ENCODE measurements around the gene CDC25B. TPM values are rescaled to one million over a fixed set of nuclear protein-coding genes. Genes with fewer than 3 reads are reported as not detected.

Gene CDC25B
- total RNA-seq, 1 experiment from 2014 or later: 100 TPM

DNA sequence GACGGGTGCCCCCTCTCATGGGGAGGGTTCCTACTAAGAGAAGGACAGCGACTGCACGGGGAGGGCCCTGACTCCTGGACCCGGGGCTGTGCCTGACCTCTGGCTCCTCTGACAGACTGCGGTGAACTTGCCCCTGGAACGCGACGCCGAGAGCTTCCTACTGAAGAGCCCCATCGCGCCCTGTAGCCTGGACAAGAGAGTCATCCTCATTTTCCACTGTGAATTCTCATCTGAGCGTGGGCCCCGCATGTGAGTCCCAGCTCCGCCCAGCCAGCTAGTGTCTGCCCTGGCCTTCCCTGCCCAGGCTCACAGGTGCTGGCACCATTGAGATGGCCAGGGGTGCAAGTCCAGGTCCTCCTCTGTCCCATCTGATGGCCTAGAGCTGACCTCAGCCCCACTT, 7.2 kb downstream of the CDC25B start:
- DNase-seq (ENCODE audit: low read depth): no peak

DNA sequence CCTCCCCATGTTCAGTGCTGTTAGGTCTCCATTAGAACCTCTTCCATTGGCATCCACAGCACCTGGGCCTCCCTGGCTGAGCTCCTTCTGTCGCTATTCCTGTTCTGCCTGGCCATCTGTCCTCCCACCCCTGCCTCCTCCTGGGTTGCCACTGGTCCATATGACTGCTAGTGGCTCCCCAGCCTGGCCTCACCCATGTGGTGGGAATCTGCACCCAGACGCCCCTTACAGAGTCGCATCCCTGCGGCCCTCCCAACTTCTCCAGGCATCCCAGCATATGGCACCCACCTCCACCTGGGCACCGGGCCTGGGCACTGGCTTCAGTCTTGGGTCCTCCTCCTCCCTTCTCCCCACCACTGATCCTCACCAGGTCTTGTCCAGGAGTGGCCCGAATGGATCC, 7.7 kb downstream of the CDC25B start:
- DNase-seq (ENCODE audit: low read depth): no peak

DNA sequence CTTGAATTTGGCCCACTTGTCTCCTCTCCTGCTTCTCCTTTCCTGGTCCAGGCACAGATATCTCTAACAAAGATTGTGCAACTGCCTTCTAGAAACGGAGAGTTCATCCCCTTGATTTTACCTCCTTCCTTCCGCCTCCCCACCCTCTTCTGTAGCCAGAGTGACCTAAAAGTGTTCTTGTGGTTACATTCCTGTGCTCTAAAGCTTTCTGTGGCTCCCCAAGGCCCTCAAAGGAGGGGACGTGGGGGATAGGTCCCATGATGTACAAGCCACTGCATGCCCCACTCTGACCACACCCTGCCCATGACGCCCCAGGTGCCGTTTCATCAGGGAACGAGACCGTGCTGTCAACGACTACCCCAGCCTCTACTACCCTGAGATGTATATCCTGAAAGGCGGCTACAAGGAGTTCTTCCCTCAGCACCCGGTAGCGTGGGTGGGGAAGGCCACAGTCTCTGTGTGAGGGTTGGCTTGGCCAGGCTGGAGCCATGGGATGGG, 8.2 kb downstream of the CDC25B start:
- no peak for DNase-seq (ENCODE audit: low read depth)

DNA sequence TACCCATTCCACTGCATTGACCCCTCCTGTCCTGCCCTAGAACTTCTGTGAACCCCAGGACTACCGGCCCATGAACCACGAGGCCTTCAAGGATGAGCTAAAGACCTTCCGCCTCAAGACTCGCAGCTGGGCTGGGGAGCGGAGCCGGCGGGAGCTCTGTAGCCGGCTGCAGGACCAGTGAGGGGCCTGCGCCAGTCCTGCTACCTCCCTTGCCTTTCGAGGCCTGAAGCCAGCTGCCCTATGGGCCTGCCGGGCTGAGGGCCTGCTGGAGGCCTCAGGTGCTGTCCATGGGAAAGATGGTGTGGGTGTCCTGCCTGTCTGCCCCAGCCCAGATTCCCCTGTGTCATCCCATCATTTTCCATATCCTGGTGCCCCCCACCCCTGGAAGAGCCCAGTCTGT, 8.7 kb downstream of the CDC25B start:
- no peak for DNase-seq (ENCODE audit: low read depth)

DNA sequence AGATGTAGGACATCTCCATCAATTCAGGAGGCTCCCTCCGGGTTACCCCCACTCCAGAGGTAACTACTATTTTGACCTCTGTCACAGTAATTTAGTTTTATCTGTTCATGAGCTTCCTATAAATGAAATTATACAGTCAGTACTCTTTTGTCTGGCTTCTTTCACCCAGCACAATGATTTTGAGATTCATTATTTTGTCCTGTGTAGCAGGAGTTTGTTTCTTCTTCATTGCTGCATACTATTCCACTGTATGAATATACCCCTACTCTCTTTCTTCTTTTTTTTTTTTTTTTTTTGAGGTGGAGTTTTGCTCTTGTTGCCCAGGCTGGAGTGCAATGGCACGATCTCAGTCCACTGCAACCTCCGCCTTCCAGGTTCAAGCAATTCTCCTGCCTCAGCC, 12.4 kb downstream of the CDC25B start:
- no peak for DNase-seq (ENCODE audit: low read depth)

DNA sequence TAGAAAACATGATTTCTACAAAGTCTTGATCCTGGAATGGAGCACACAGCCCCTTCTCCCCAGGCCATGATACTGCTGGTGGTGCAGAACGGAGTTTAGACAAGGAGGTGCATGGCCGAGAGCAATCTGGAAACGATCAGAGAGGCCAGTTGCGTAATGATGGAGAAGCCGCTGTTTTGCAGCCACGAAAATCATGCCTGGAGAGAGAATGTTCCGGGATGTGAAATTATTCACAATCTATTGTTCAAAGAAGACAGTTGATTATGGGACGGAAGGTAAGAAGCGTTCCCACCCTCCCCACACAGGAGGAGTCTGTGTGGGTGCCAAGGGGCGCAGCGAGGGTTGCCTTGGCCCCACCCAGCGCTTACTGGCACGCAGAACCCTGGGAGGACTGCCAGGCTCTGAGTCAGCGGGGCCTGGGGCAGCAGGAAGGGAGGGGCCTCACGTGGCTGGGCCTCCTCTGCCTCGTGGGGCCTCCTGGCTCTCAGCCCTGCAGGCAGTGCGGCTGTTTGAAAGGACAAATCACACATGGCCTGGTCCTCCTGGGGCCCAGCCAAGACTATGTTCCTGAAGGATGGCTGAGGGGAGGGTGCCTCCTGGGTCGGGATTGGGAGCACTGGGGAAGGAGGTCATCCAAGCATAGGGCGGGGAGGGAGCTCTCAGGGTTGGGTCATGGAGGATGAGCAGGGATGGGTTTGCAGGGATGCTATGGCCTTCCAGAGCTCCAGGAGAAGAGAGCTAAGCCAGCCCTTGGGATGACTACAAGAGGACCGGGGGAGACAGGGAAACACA, 15.6 kb downstream of the CDC25B start:
- peak; percentile 99 for DNase-seq (ENCODE audit: low read depth)

DNA sequence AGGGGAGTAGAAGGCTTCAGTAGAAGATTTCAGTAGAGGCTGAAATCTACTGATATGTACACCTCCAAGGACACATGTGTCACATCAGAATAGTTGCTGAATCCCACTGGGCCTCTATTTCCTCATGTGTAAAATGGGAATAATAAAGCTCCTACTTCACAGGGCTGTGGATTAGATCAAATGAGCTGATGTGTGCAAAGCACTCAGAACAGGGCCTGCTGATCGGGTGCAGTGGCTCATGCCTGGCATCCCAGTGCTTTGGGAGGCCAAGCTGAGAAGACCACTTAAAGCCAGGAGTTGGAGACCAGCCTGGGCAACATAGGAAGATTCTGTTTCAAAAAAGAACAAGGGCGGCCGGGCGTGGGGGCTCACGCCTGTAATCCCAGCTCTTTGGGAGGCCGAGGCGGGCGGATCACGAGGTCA, 16.2 kb downstream of the CDC25B start:
- DNase-seq (ENCODE audit: low read depth): no peak

DNA sequence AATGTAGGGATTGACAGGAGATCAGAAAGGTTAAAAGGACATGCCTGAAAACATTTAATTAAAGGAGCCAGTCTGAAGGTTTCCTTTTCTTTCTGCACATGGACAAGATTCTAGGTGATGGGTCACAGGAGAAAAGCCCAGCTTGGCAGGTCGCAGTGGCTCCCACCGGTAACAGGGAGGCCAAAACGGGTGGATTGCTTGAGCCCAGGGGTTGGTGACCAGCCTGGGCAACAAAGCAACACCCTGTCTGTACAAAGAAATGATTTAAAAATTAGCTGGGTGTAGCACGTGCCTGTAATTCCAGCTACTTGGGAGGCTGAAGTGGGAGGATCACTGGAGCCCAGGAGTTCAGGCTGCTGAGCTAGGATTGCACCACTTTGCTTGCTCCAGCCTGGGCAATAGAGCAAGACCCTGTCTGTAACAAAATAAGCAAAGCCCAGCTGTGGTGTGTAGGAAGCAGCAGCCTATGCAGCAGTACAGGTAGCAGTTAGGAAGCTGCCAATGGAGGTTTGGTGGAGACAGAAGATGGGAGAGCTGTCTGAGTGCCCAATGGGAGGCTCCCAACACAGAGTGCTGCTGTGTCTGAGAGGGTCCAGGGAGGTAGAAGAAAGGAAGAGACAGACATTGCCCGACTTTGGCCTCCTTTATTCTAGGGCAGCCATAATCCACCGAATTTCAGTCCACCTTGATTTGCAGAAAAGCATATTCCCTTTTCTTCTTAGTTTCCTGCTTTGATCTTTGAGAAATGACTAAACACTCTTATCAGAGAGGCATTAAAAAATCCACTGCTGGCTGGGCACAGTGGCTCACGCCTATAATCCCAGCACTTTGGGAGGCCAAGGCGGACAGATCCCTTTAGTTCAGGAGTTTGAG, 17.1 kb downstream of the CDC25B start:
- DNase-seq (ENCODE audit: low read depth): no peak

DNA sequence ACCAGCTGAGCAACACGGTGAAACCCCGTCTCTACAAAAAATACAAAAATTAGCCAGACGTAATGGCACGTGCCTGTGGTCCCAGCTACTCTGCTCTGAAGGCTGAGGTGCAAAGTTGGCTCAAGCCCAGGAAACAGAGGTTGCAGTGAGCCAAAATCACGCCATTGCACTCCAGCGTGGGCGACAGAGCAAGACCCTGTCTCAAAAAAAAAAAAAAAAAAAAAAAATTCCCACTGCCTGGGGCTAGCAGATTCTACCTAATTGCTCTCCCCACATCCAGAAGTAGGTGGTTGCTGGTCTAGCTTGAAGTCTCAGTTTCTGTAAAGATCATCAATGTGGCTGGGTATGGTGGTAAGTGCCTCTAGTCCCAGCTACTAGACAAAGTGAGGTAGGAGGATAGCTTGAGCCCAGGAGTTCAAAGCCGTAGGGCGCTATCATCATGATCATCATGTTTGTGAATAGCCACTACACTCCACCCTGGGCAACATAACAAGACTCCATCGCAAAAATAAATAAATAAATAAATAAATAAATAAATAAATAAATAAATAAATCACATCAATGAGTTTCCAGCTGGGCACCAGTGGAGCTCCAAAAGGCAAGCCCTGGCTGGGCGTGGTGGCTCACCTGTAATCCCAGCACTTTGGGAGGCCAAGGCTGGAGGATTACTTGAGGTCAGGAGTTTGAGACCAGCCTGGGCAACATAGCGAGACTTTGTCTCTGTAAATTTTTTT, 17.9 kb downstream of the CDC25B start:
- DNase-seq (ENCODE audit: low read depth): no peak

DNA sequence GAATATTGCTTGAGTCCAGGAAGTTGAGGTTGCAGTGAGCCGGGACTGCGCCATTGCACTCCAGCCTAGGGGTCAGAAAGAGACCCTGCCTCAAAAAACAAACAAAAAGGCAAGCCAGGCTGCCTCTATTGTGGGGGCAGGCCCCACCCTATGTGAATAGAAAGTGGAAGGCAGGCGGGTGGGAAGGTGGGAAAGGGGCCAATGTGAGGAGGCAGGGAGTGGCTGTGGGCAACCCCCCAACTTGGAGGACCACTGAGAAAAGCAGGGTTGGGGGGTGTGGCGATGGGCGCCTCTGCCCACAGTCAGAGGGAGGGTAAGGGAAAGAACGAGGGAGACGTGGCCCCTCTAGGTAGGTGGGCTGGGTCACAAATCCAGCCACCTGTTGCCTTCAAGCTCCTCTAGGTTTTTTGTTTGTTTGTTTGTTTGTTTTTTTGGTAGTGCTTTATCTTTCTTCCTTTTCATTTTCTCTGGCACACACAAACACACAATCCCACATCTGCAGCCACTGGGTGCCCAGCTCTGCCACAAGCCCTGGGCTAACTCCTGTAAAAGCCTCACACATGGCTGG, 18.9 kb downstream of the CDC25B start:
- DNase-seq (ENCODE audit: low read depth): no peak

DNA sequence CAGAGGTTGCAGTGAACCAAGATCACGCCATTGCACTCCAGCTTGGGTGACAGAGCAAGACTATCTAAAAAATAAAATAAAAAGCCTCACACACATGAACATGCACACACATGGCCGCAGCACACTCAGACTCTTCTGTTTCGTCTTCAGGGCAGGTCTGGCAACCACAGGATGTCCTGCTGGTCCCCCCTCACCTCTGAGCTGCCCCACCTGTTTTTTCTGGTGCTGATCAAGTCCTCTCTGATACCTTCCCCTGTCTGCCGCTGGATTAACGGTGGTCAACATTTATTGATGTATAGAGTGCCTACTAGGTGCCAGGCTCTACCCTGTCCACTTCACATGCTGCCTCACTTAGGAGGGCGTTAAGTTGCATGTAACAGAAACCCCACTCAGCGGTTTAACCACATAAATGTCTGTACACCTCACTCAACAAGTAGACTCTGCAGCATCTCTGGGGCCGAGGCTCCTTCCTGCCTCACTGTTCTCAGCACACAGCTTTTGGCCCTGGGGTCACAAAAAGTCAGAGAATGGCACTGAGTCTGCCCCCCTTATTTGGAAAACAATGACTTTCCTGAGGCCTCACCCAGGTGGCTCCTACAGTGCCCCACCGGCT, 19.7 kb downstream of the CDC25B start:
- no peak for DNase-seq (ENCODE audit: low read depth)

DNA sequence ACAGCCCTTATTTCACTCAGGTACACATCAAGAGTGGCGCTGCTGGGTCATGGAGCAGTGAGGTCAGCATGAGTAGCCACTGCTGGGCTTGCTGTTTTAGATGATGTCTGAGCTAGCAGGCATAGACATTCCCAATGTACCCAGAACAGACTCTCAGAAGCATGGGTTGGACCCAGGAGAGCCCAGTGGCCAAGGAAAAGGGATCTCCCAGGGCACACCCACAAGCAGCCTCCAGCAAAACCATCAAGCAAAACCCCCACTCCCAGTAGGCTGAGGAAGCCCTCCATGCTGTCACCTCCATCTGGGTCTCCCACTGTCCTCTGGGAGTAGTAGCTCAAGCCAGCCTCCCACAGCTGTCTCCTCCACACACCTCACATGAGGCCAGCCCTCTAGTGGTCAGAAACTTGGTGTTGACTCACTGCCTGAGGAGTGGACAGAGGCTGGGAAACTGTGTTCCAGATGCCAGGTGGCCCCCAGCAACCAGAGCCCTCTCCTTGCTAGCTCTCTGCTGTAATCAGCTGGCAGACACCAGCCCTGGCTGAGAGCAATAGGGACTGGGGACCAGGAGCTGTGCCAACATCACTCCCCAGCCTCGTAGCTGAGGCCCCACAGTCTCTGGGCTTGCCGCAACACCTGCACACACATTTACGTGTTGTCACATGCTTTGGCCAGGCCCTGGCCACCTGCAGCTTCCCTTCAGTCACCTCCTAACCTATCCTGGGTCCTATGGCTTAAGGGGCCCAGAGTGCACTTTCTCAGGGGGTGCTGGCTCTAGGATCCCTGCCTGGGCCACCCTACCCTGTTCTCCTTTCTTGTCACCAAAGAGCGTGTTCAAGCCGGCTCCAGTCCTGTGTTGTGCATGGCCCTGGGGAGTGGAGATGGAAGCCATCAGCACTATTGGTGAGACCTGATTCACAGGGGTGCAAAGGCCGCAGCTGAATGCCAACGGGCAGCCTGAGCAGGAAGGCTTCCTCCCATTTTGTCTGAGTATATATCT, 22.3 kb downstream of the CDC25B start:
- peak; percentile 93 for DNase-seq (ENCODE audit: low read depth)

DNA sequence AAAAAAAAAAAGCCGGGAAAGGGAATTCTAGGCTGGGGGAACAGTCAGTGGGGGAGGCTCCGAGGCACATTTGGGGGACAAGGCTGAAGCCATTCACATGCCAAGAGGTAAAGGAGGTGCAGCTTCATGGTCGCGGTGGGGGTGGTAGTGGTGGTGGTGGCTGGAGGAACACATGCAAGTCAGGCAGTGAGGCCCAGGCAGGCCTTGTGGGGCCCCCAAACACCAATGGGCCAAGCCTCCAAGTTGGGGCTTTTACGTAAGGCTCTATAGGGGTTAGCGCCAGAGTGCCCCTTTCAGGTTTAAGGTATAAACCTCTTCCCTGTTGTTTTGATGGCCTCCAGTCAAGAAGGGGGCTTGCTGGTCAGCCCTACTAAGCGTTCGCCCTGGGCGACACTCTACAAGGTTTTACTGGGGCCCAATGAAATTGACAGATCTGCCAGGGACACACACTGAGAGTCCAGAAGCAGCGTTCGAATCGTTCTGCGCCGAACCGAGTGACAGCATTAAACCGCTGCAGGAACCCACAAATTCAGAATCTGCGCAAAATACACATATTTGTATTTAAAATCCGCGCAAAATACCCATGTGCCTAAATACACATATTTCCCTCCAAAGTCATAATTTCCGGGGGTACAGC, 23.4 kb downstream of the CDC25B start:
- no peak for DNase-seq (ENCODE audit: low read depth)

DNA sequence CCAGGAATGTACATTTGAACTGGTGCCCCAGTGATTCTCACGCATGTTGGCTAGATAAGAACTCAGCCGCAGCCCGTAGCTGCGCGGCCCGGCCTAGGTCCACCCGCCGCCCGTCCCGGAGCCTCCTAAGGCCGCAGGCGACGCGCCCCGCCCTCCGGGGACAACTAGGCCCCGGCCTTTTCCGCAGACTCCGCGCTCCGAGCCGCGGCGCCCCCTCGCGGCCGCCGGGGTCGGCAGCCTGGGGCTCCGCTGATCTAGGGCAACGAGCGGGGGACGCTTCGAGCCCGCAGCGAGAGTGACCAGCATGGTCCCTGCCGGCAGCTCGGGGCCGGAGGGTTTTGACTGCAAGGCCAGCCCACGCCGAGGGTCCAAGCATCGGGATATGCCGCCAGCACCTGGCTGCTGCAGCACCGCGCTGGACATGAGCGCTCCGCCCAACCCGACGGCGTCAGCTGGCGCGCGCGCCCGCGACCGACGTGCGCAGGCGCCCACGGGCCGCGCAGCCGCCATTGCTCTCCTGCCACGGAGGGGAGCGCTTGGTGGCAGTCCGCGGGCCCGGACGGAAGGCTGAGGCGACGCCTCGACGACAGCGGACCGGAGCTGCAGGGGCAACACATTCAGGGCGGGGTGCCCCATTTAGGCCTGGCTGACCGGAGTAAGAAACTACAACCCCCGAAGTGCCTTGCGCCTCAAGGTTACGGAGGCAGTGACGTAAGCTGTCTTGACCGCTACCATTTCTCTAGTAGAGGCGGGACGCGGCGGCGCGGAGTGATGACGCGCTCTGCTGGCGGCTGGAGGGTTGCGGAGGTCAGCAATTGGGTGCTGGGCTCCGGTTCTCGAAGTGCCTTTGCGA, 24.2 kb downstream of the CDC25B start, which contains the start of gene AP5S1:
AP5S1 (plus strand) TSS at position 500 of the 853 bp plus-strand sequence. CDS start 1,571 bp downstream, outside the sequence.
- DNase-seq (ENCODE audit: low read depth): peak; percentile 95

DNA sequence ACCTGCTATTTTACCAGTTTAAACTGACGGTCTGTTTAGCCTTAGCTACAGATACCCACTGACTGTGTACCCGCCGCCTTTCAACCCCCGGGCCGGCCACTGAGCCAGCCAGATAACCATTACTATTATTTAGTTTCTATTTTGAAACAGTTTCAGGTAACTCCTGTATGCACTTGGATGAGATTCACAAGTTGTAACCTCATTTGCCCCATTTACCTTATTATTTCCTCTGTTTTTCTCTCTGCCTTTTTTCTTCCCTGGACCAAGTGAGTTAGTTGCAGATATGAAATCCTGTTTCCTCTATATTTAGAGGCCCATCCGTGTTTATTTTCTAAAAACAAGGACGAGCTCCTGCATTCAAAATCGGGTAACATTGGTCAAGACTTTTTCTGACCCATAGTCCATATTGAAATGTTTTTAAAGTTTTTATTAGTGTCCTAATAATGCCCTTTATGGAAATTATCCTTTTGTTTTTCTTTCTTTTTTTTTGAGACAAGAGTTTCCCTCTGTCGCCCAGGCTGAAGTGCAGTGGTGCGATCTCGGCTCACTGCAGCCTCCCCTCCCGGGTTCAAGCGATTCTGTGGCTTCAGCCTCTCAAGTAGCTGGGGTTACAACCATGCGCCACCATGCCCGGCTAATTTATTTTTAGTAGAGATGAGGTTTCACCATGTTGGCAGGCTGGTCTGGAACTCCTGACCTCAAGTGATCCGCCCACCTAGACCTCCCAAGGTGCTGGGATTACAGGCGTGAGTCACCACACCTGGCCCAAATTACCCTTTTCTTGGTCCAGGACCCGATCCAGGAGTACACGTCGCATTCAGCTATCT, 25.0 kb downstream of the CDC25B start:
- DNase-seq (ENCODE audit: low read depth): no peak

DNA sequence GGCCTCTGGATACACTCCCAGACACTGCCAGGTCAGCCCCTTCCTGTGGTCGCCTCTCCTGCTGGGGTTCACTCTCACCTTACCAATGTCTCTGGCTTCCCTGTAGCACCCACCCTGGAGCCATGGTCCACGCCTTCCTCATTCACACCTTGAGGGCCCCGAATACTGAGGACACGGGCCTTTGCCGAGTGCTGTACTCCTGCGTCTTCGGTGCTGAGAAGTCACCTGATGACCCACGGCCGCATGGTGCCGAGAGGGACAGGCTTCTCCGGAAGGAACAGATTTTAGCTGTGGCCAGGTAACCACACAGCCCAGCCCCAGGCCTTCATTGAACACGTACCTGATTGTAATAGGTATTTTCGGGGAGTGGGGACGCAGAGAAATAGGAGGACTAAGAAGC, 25.9 kb downstream of the CDC25B start:
- DNase-seq (ENCODE audit: low read depth): no peak

DNA sequence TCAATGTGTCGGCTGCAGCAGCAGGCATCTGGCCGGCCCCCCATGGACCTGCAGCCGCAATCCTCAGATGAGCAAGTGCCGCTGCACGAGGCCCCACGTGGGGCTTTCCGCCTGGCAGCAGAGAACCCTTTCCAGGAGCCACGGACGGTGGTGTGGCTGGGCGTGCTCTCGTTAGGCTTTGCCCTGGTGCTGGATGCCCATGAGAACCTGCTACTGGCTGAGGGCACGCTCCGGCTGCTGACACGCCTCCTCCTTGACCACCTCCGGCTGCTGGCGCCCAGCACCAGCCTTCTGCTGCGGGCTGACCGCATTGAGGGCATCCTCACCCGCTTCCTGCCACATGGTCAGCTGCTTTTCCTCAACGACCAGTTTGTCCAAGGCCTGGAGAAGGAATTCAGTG, 27.8 kb downstream of the CDC25B start:
- no peak for DNase-seq (ENCODE audit: low read depth)
